Measurements from ENCODE around the gene STX18. TPM values are rescaled to one million over a fixed set of nuclear protein-coding genes. Genes with fewer than 3 reads are reported as not detected.

The STX18 gene
- total RNA-seq, 2 experiments from 2014 or later, result 25.8 to 27.9 TPM

GRCh38 chr4:4459181-4459580 is 82.7 kb downstream of the STX18 start:
- no peak for DNase-seq
- Mint-ChIP-seq H3K36me3 (ENCODE audit: low read depth) (peaks cover under 1% of the 10 kb centered on the region), H3K4me3 (no peak overlapping the region), H3K27ac (no peak overlapping the region), H3K9me3 (no peaks in the 10 kb centered on the region), H3K4me1 (peaks cover 13% of the 10 kb centered on the region), H3K27me3 (no peaks in the 10 kb centered on the region)
- ChIA-PET POLR2A (no interaction called here), CTCF (no interaction called here)

GRCh38 chr4:4457803-4458553 is 83.9 kb downstream of the STX18 start:
- Mint-ChIP-seq H3K9me3 (no peaks in the 10 kb centered on the region), H3K4me3 (no peak overlapping the region), H3K27me3 (no peaks in the 10 kb centered on the region), H3K36me3 (ENCODE audit: low read depth) (no peaks in the 10 kb centered on the region), H3K27ac (no peak overlapping the region), H3K4me1 (peaks cover 12% of the 10 kb centered on the region)
- CTCF ChIA-PET, result no interaction called here
- POLR2A ChIA-PET, result no interaction called here
- no peak for DNase-seq

GRCh38 chr4:4456816-4457578 is 84.9 kb downstream of the STX18 start:
- POLR2A ChIA-PET, result no interaction called here
- no peak for DNase-seq
- Mint-ChIP-seq H3K27ac (no peak overlapping the region), H3K4me1 (peaks cover 4% of the 10 kb centered on the region), H3K27me3 (no peaks in the 10 kb centered on the region), H3K9me3 (no peaks in the 10 kb centered on the region), H3K36me3 (ENCODE audit: low read depth) (peaks cover 6% of the 10 kb centered on the region), H3K4me3 (no peak overlapping the region)
- CTCF ChIA-PET, result no interaction called here

DNA sequence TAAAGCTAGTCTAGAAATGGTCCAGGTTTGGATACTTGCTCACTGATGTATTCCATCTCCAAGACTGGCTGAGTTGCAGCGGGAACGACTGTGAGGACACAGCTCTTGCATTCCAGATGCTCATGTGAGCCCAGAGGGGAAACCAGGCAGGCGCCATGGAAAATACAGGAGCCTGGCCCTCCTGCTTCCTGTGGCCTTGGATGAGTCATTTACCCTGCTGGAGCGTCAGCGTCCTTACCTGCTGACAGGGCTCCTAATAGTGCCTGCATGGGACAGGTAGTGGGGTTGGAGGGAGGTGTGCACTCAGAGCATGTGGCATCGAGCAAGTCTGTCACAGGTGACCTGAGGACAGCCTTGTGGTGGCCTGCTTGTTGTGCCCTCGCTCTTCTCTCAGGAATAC is 85.5 kb downstream of the STX18 start:
- Mint-ChIP-seq H3K4me3 (no peak overlapping the region), H3K27ac (no peak overlapping the region), H3K36me3 (ENCODE audit: low read depth) (peaks cover 7% of the 10 kb centered on the region), H3K27me3 (no peaks in the 10 kb centered on the region), H3K9me3 (no peaks in the 10 kb centered on the region), H3K4me1 (no peaks in the 10 kb centered on the region)
- CTCF ChIA-PET, result no interaction called here
- POLR2A ChIA-PET, result no interaction called here
- no peak for DNase-seq

DNA sequence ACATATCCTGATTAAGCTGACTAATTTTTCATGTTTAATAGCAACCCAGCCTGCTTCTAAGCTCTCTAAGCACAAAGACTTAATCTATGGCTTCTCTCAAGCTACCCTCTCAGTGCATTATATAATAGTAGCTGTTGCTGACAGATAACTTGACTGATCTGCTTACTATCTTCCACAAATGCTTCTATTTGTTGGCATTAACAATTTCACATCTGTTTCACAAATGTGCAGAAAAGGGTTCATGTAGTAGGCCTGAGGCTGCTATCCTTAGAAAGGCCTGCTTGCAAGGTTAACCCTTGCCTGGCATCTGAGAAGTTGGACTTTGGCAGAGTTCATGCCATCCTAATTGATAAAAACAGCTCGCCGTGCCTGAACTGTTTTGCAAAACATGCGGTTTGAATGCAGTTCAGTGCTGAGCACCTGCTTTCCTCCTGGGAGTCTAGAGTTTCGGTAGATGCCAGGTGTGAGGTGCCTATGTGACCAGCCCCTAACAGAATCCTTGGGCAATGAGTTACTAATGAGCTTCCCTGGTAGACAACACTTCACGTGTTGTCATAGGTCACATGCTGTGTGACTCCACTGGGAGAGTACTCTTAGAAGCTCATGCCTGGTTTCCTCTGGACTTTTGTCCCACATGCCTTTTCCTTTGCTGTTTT is 86.5 kb downstream of the STX18 start:
- Mint-ChIP-seq H3K9me3 (no peaks in the 10 kb centered on the region), H3K27ac (no peak overlapping the region)
- CTCF ChIA-PET, result no interaction called here

DNA sequence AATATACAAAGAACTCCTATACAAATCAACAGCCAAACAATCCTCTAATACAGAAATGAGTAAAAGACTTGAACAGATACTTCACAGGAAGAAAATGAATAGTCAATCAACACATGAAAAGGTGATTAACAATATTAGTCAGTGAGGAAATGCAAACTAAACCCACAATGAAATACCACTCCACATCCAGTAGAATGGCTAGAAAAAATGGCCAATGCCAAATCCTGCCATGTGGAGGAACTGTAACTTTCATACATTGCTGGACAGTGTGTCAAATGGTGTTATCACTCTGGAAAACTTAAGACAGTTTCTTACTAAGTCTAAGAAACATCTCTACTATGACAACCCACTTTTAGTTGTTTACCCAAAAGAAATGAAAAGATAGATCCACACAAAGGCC is 95.4 kb downstream of the STX18 start:
- no peaks in the 10 kb centered on the region for H3K36me3 Mint-ChIP-seq (ENCODE audit: low read depth)
- no peak overlapping the region for H3K27ac Mint-ChIP-seq
- DNase-seq, result no peak
- no peak overlapping the region for H3K4me3 Mint-ChIP-seq
- POLR2A ChIA-PET, result no interaction called here
- H3K9me3 Mint-ChIP-seq, result no peaks in the 10 kb centered on the region
- H3K27me3 Mint-ChIP-seq, result no peaks in the 10 kb centered on the region
- no peaks in the 10 kb centered on the region for H3K4me1 Mint-ChIP-seq
- CTCF ChIA-PET, result no interaction called here

More for the DNA sequence above, 86.5 kb downstream of the STX18 start:
- Mint-ChIP-seq H3K36me3 (ENCODE audit: low read depth) (peaks cover 7% of the 10 kb centered on the region), H3K4me1 (no peaks in the 10 kb centered on the region), H3K27me3 (no peaks in the 10 kb centered on the region), H3K4me3 (no peak overlapping the region)
- DNase-seq, result no peak
- POLR2A ChIA-PET, result no interaction called here

GRCh38 chr4:4443821-4444220 is 98.0 kb downstream of the STX18 start:
- Mint-ChIP-seq H3K9me3 (no peaks in the 10 kb centered on the region), H3K27me3 (no peaks in the 10 kb centered on the region), H3K4me1 (no peaks in the 10 kb centered on the region), H3K36me3 (ENCODE audit: low read depth) (no peaks in the 10 kb centered on the region), H3K4me3 (no peak overlapping the region), H3K27ac (no peak overlapping the region)
- POLR2A ChIA-PET, result no interaction called here
- CTCF ChIA-PET, result no interaction called here
- no peak for DNase-seq

GRCh38 chr4:4440333-4441061 is 101.4 kb downstream of the STX18 start:
- Mint-ChIP-seq H3K27me3 (no peaks in the 10 kb centered on the region), H3K4me1 (no peaks in the 10 kb centered on the region), H3K9me3 (no peaks in the 10 kb centered on the region), H3K36me3 (ENCODE audit: low read depth) (peaks cover 8% of the 10 kb centered on the region), H3K4me3 (no peak overlapping the region), H3K27ac (no peak overlapping the region)
- ChIA-PET CTCF (no interaction called here), POLR2A (no interaction called here)
- no peak for DNase-seq

- H3K4me3 Mint-ChIP-seq, result no peak overlapping the region
- H3K27ac Mint-ChIP-seq, result no peak overlapping the region
- H3K27me3 Mint-ChIP-seq, result no peaks in the 10 kb centered on the region
- no peaks in the 10 kb centered on the region for H3K9me3 Mint-ChIP-seq
- CTCF ChIA-PET, result no interaction called here
- DNase-seq, result no peak
- H3K36me3 Mint-ChIP-seq (ENCODE audit: low read depth), result peaks cover 8% of the 10 kb centered on the region
- POLR2A ChIA-PET, result no interaction called here
- no peaks in the 10 kb centered on the region for H3K4me1 Mint-ChIP-seq
Observed at GRCh38 chr4:4439782-4440181, 102.1 kb downstream of the STX18 start.

- POLR2A ChIA-PET, result no interaction called here
- Mint-ChIP-seq H3K4me1 (no peaks in the 10 kb centered on the region), H3K36me3 (ENCODE audit: low read depth) (peaks cover 8% of the 10 kb centered on the region), H3K27ac (no peak overlapping the region), H3K4me3 (no peak overlapping the region), H3K9me3 (no peaks in the 10 kb centered on the region), H3K27me3 (no peaks in the 10 kb centered on the region)
- DNase-seq, result no peak
- CTCF ChIA-PET, result no interaction called here
Observed at GRCh38 chr4:4438891-4439290, 103.0 kb downstream of the STX18 start.

- no peak for DNase-seq
- H3K27ac Mint-ChIP-seq, result no peak overlapping the region
- ChIA-PET POLR2A (no interaction called here), CTCF (no interaction called here)
- H3K4me3 Mint-ChIP-seq, result no peak overlapping the region
- no peaks in the 10 kb centered on the region for H3K27me3 Mint-ChIP-seq
- peaks cover 8% of the 10 kb centered on the region for H3K36me3 Mint-ChIP-seq (ENCODE audit: low read depth)
- no peaks in the 10 kb centered on the region for H3K9me3 Mint-ChIP-seq
- H3K4me1 Mint-ChIP-seq, result no peaks in the 10 kb centered on the region
Observed at GRCh38 chr4:4437798-4438470, 103.9 kb downstream of the STX18 start.

GRCh38 chr4:4436244-4436823 is 105.5 kb downstream of the STX18 start:
- H3K27me3 Mint-ChIP-seq, result no peaks in the 10 kb centered on the region
- no peak overlapping the region for H3K27ac Mint-ChIP-seq
- ChIA-PET POLR2A (no interaction called here), CTCF (interaction anchor here (0.6 kb wide), 1 partner anchor 151 kb away, joined by 3 read pairs; no protein-coding TSS in a partner anchor)
- peaks cover 8% of the 10 kb centered on the region for H3K36me3 Mint-ChIP-seq (ENCODE audit: low read depth)
- no peak for DNase-seq
- no peaks in the 10 kb centered on the region for H3K9me3 Mint-ChIP-seq
- H3K4me1 Mint-ChIP-seq, result no peaks in the 10 kb centered on the region
- no peak overlapping the region for H3K4me3 Mint-ChIP-seq
